Caco-2 (cell line): Measurements from ENCODE around the gene ZBTB42. TPM values are rescaled to one million over a fixed set of nuclear protein-coding genes. Genes with fewer than 3 reads are reported as not detected.
A peak's percentile ranks its signal among the peaks of the same experiment; 100 is the strongest.

Experiments
- BruUV-seq: library from RNA; stranded (reverse); fragments of 400-500 nt; replicated peaks from 2 replicates; lab custom pipeline; 2021; lab: Mats Ljungman, UMichigan
- CTCF ChIA-PET: fragments of 300-600 bp; sonication (Branson Sonifier 250); formaldehyde crosslinking; loops from one replicate; lab custom pipeline; 2022; ENCODE audit warnings: antibody characterized with exemption; lab: Charles Lee
- POLR2A ChIA-PET: fragments of 300-600 bp; sonication (Branson Sonifier 250); formaldehyde crosslinking; loops from one replicate; lab custom pipeline; 2022; ENCODE audit warnings: antibody characterized with exemption; lab: Charles Lee
- DNase-seq, 2 experiments: peaks; one replicate each; pipeline versions ENCODE4 v3.0.0 to v3.0.0-alpha.2; 2020 to 2022
- H3K27me3 ChIP-seq: replicated peaks from 2 replicates; pipeline ENCODE4 v1.6.0; 2011; ENCODE audit warnings: low read length; ENCODE audit not compliant: control insufficient read depth, insufficient read depth
- H3K36me3 ChIP-seq: 2 replicates; pipeline ENCODE4 v1.5.1; 2011; ENCODE audit warnings: low read length; ENCODE audit not compliant: control insufficient read depth, insufficient read depth
- H3K4me1 ChIP-seq: fragments of 250-450 bp; sonication (Bioruptor Pico); 2 replicates; pipeline ENCODE4 v1.5.1; 2020; ENCODE audit warnings: mild to moderate bottlenecking
- H3K4me3 ChIP-seq: 2 replicates; pipeline ENCODE4 v1.5.1; 2011; ENCODE audit warnings: low read depth, mild to moderate bottlenecking, control low read depth, low read length
- H3K9me3 ChIP-seq: fragments of 250-450 bp; sonication (Bioruptor Pico); 2 replicates; pipeline ENCODE4 v1.5.1; 2020; ENCODE audit warnings: mild to moderate bottlenecking, moderate library complexity
- H3K27ac Mint-ChIP-seq: one replicate; pipeline ENCODE4 v1.8.0; 2022; ENCODE audit warnings: mixed read lengths; ENCODE audit not compliant: unreplicated experiment
- H3K27me3 Mint-ChIP-seq: one replicate; pipeline ENCODE4 v1.8.0; 2022; ENCODE audit warnings: mixed read lengths; ENCODE audit not compliant: insufficient read depth, unreplicated experiment
- H3K36me3 Mint-ChIP-seq: one replicate; pipeline ENCODE4 v1.8.0; 2022; ENCODE audit warnings: mild to moderate bottlenecking, mixed read lengths; ENCODE audit not compliant: insufficient read depth, unreplicated experiment
- H3K4me1 Mint-ChIP-seq: one replicate; pipeline ENCODE4 v1.8.0; 2022; ENCODE audit warnings: low read depth, mixed read lengths; ENCODE audit not compliant: unreplicated experiment
- H3K4me3 Mint-ChIP-seq: one replicate; pipeline ENCODE4 v1.8.0; 2022; ENCODE audit warnings: mild to moderate bottlenecking, moderate library complexity, mixed read lengths; ENCODE audit not compliant: unreplicated experiment
- H3K9me3 Mint-ChIP-seq: one replicate; pipeline ENCODE4 v1.8.0; 2022; ENCODE audit warnings: mixed read lengths; ENCODE audit not compliant: unreplicated experiment
- CTCF ChIP-seq, 2 experiments: fragments of 200-600 bp in 1 of 2; IDR thresholded peaks; 1 replicate in 1 of 2; 2 replicates in 1 of 2; pipeline versions ENCODE4 v1.5.1 to v1.8.0; 2011 to 2022; ENCODE audit warnings: antibody characterized with exemption in 1 of 2, control low read depth in 1 of 2, inconsistent platforms in 1 of 2, low read depth in 1 of 2, low read length in 1 of 2, mild to moderate bottlenecking in 1 of 2, moderate library complexity in 1 of 2; ENCODE audit not compliant: insufficient read depth in 1 of 2, severe bottlenecking in 1 of 2, unreplicated experiment in 1 of 2
- intact Hi-C: fragments of 100-400 bp; cut with micrococcal nuclease; formaldehyde crosslinking; loops from one replicate; pipeline ENCODE4 v1.10.0; 2022; ENCODE audit not compliant: unreplicated experiment
- total RNA-seq: library from RNA; stranded (reverse); gene quantifications from 2 replicates; pipeline ENCODE4 v1.2.3, GENCODE V29; 2022

Gene ZBTB42
- total RNA-seq, 1 experiment from 2014 or later = 9.7 TPM

GRCh38 chr14:104794099-104794498 is 6.8 kb upstream of the ZBTB42 start:
- H3K27ac Mint-ChIP-seq = no peak overlapping the region
- TF ChIP-seq CTCF (IDR thresholded peaks at IDR 0.05; ENCODE audit: insufficient read depth in 1 of 2, low read depth in 1 of 2, low read length in 1 of 2, severe bottlenecking in 1 of 2, unreplicated experiment in 1 of 2) = no peak
- POLR2A ChIA-PET = interaction anchor here (0.7 kb wide), 1 partner anchor 41 kb away, joined by 4 read pairs; the partner anchor contains the start of gene SIVA1
- peak overlapping the region; percentile 77 for H3K4me3 Mint-ChIP-seq
- intact Hi-C loops = no loop called here
- no peaks in the 10 kb centered on the region for H3K27me3 ChIP-seq
- H3K9me3 Mint-ChIP-seq = no peaks in the 10 kb centered on the region
- no peaks in the 10 kb centered on the region for H3K4me1 Mint-ChIP-seq
- H3K36me3 ChIP-seq = no peaks in the 10 kb centered on the region
- H3K36me3 Mint-ChIP-seq = peaks cover 5% of the 10 kb centered on the region
- TSS peak; percentile 53 for BruUV-seq
- no peaks in the 10 kb centered on the region for H3K9me3 ChIP-seq
- peaks cover 35% of the 10 kb centered on the region for H3K4me1 ChIP-seq
- H3K27me3 Mint-ChIP-seq = no peaks in the 10 kb centered on the region
- no peak for DNase-seq
- CTCF ChIA-PET = interaction anchor here (1.0 to 1.5 kb wide), 2 partner anchors 25 to 32 kb away, joined by 8 to 9 read pairs; no protein-coding TSS in a partner anchor
- H3K4me3 ChIP-seq = peak overlapping the region; percentile 74

- Histone ChIP-seq H3K4me1 (peaks cover 36% of the 10 kb centered on the region), H3K27me3 (no peaks in the 10 kb centered on the region), H3K36me3 (no peaks in the 10 kb centered on the region), H3K9me3 (no peaks in the 10 kb centered on the region), H3K4me3 (peak overlapping the region; percentile 74)
- no peak overlapping the region for H3K27ac Mint-ChIP-seq
- CTCF ChIA-PET = interaction anchor here (0.8 to 1.5 kb wide), 3 partner anchors 20 to 32 kb away, joined by 3 to 9 read pairs (median 8); no protein-coding TSS in a partner anchor
- no TSS peak for BruUV-seq
- POLR2A ChIA-PET = interaction anchor here (0.7 kb wide), 1 partner anchor 41 kb away, joined by 4 read pairs; the partner anchor contains the start of gene SIVA1
- H3K36me3 Mint-ChIP-seq = peaks cover 5% of the 10 kb centered on the region
- TF ChIP-seq CTCF (IDR thresholded peaks at IDR 0.05; ENCODE audit: insufficient read depth in 1 of 2, low read depth in 1 of 2, low read length in 1 of 2, severe bottlenecking in 1 of 2, unreplicated experiment in 1 of 2) = no peak
- intact Hi-C loops = no loop called here
- peak in 1 of 2 experiments; percentile 48 for DNase-seq
- H3K4me3 Mint-ChIP-seq = peak overlapping the region; percentile 77
- H3K9me3 Mint-ChIP-seq = no peaks in the 10 kb centered on the region
- H3K27me3 Mint-ChIP-seq = no peaks in the 10 kb centered on the region
- no peaks in the 10 kb centered on the region for H3K4me1 Mint-ChIP-seq
These were observed 6.3 kb upstream of the ZBTB42 start for GRCh38 chr14:104794631-104794992.

GRCh38 chr14:104794993-104795780 is 5.7 kb upstream of the ZBTB42 start, which contains the start of gene AKT1:
Gene AKT1, minus strand, starts transcription at chr14:104795748. Its CDS starts 3,105 bp downstream, at chr14:104792643.
- Histone ChIP-seq H3K9me3 (no peaks in the 10 kb centered on the region), H3K27me3 (no peaks in the 10 kb centered on the region), H3K36me3 (no peaks in the 10 kb centered on the region), H3K4me1 (peaks cover 41% of the 10 kb centered on the region), H3K4me3 (peak within 1 kb of the TSS; percentile 74)
- Mint-ChIP-seq H3K36me3 (peaks cover 5% of the 10 kb centered on the region), H3K4me3 (peak within 1 kb of the TSS; percentile 77), H3K4me1 (no peaks in the 10 kb centered on the region), H3K27ac (peak within 1 kb of the TSS; percentile 79), H3K9me3 (no peaks in the 10 kb centered on the region), H3K27me3 (no peaks in the 10 kb centered on the region)
- BruUV-seq = no TSS peak
- CTCF ChIA-PET = interaction anchor here (0.8 to 1.5 kb wide), 4 partner anchors 21 to 31 kb away, joined by 3 to 9 read pairs (median 6); no protein-coding TSS in a partner anchor
- POLR2A ChIA-PET = no interaction called here
- TF ChIP-seq CTCF (IDR thresholded peaks at IDR 0.05; ENCODE audit: insufficient read depth in 1 of 2, low read depth in 1 of 2, low read length in 1 of 2, severe bottlenecking in 1 of 2, unreplicated experiment in 1 of 2) = no peak
- intact Hi-C loops = no loop called here
- peak in 1 of 2 experiments; percentile 45 for DNase-seq
